DOHH2 (cell line): ENCODE measurements around the gene PDCD10.

Experiments used
- H3F3A ChIP-seq: fragments of 200-600 bp; sonication (generic), shearing (Covaris generic); 2 replicates; pipeline ENCODE4 v1.6.0; 2016; ENCODE audit warnings: antibody characterized with exemption, mild to moderate bottlenecking; ENCODE audit not compliant: control insufficient read depth, insufficient read depth
- H3K27ac ChIP-seq: fragments of 200-600 bp; sonication (generic); 2 replicates; pipeline ENCODE4 v1.5.1; 2014; ENCODE audit warnings: low read depth, mild to moderate bottlenecking, low read length, moderate library complexity
- H3K27me3 ChIP-seq: fragments of 200-600 bp; sonication (generic); 2 replicates; pipeline ENCODE4 v1.6.1; 2014; ENCODE audit warnings: mild to moderate bottlenecking, low read length, mixed read lengths; ENCODE audit not compliant: control insufficient read depth
- H3K36me3 ChIP-seq: fragments of 200-600 bp; sonication (generic); 2 replicates; pipeline ENCODE4 v1.6.1; 2014; ENCODE audit warnings: mild to moderate bottlenecking, low read length, moderate library complexity, mixed read lengths; ENCODE audit not compliant: control insufficient read depth
- H3K4me1 ChIP-seq: fragments of 200-600 bp; sonication (generic); 2 replicates; pipeline ENCODE4 v1.6.1; 2014; ENCODE audit warnings: mild to moderate bottlenecking, low read length, mixed read lengths; ENCODE audit not compliant: control insufficient read depth
- H3K4me2 ChIP-seq: fragments of 200-600 bp; sonication (generic); 2 replicates; pipeline ENCODE4 v1.6.0; 2014; ENCODE audit warnings: mild to moderate bottlenecking, low read length, moderate library complexity
- H3K4me3 ChIP-seq: fragments of 200-600 bp; sonication (generic); 2 replicates; pipeline ENCODE4 v1.5.1; 2014; ENCODE audit warnings: mild to moderate bottlenecking, low read length, mixed read lengths
- H3K79me2 ChIP-seq: fragments of 200-600 bp; sonication (generic); 2 replicates; pipeline ENCODE4 v1.6.1; 2014; ENCODE audit warnings: mild to moderate bottlenecking, low read length, mixed read lengths; ENCODE audit not compliant: control insufficient read depth
- H3K9me2 ChIP-seq: fragments of 200-600 bp; sonication (generic); replicated peaks from 2 replicates; pipeline ENCODE4 v1.6.1; 2014; ENCODE audit warnings: mild to moderate bottlenecking, low read length, mixed read lengths; ENCODE audit not compliant: control insufficient read depth
- H3K9me3 ChIP-seq: fragments of 200-600 bp; sonication (generic); 2 replicates; pipeline ENCODE4 v1.6.1; 2014; ENCODE audit warnings: antibody characterized with exemption, low read length, mixed read lengths; ENCODE audit not compliant: control insufficient read depth, insufficient read depth
- H4K20me1 ChIP-seq: fragments of 200-600 bp; sonication (generic); 2 replicates; pipeline ENCODE4 v1.6.0; 2014; ENCODE audit warnings: low read depth, mild to moderate bottlenecking, antibody characterized with exemption, low read length, moderate library complexity; ENCODE audit not compliant: control insufficient read depth, insufficient read depth
- CTCF ChIP-seq: fragments of 200-600 bp; sonication (generic); IDR thresholded peaks from one replicate; pipeline ENCODE4 v1.5.1; 2014; ENCODE audit warnings: antibody characterized with exemption, mild to moderate bottlenecking, low read depth, low read length; ENCODE audit not compliant: poor library complexity, severe bottlenecking
- EZH2phosphoT487 ChIP-seq: fragments of 200-600 bp; sonication (generic); IDR thresholded peaks from 2 replicates; pipeline ENCODE4 v1.6.1; 2017; ENCODE audit warnings: borderline replicate concordance, mild to moderate bottlenecking, antibody characterized with exemption, low read length, moderate library complexity, mixed read lengths

Gene PDCD10

GRCh38 chr3:167732313-167733065 is 2.2 kb downstream of the PDCD10 start:
- Histone ChIP-seq H3F3A (no peaks in the 10 kb centered on the region), H3K79me2 (peaks cover 89% of the 10 kb centered on the region), H3K4me2 (peak overlapping the region; percentile 70), H3K36me3 (peaks cover 21% of the 10 kb centered on the region), H3K27ac (no peak overlapping the region), H3K9me3 (no peaks in the 10 kb centered on the region), H3K4me1 (peaks cover 41% of the 10 kb centered on the region), H4K20me1 (peaks cover 22% of the 10 kb centered on the region; the same call in 1 of the 2 replicates), H3K9me2 (no peaks in the 10 kb centered on the region), H3K27me3 (no peaks in the 10 kb centered on the region), H3K4me3 (peak overlapping the region; percentile 96; the same call in 1 of the 2 replicates)
- no peak for TF ChIP-seq EZH2phosphoT487
- no peak for TF ChIP-seq CTCF

GRCh38 chr3:167731393-167731792 is 3.3 kb downstream of the PDCD10 start:
- no peak overlapping the region for H3K4me2 ChIP-seq
- H3K27ac ChIP-seq, result no peak overlapping the region
- H3K4me3 ChIP-seq, result no peak overlapping the region
- H3F3A ChIP-seq, result no peaks in the 10 kb centered on the region
- peaks cover 21% of the 10 kb centered on the region for H3K36me3 ChIP-seq
- no peaks in the 10 kb centered on the region for H3K9me2 ChIP-seq
- no peaks in the 10 kb centered on the region for H3K9me3 ChIP-seq
- TF ChIP-seq EZH2phosphoT487, result no peak
- no peak for TF ChIP-seq CTCF
- peaks cover 30% of the 10 kb centered on the region for H3K4me1 ChIP-seq
- H4K20me1 ChIP-seq, result peaks cover 28% of the 10 kb centered on the region; the same call in 1 of the 2 replicates
- H3K27me3 ChIP-seq, result no peaks in the 10 kb centered on the region
- H3K79me2 ChIP-seq, result peaks cover 89% of the 10 kb centered on the region

- Histone ChIP-seq H3K9me2 (no peaks in the 10 kb centered on the region), H3K36me3 (peaks cover 22% of the 10 kb centered on the region), H3K27ac (no peak overlapping the region), H3F3A (no peaks in the 10 kb centered on the region), H3K4me3 (no peak overlapping the region), H4K20me1 (peaks cover 28% of the 10 kb centered on the region; the same call in 1 of the 2 replicates), H3K4me1 (peaks cover 23% of the 10 kb centered on the region), H3K9me3 (no peaks in the 10 kb centered on the region), H3K79me2 (peaks cover 98% of the 10 kb centered on the region), H3K27me3 (no peaks in the 10 kb centered on the region), H3K4me2 (no peak overlapping the region)
- TF ChIP-seq EZH2phosphoT487 (no peak), CTCF (no peak)
Observed at GRCh38 chr3:167729591-167729990, 5.1 kb downstream of the PDCD10 start.
